GM10248 (cell line): Measurements from ENCODE around the gene AUNIP.
A peak's percentile ranks its signal among the peaks of the same experiment; 100 is the strongest.

Source experiments
- CTCF ChIA-PET: fragments of 300-600 bp; sonication (Branson Sonifier 250); formaldehyde crosslinking; extraction: SDS; loops from one replicate; lab custom pipeline; 2021; ENCODE audit warnings: antibody characterized with exemption; lab: Yijun Ruan, JAX
- POLR2A ChIA-PET: fragments of 350-650 bp; sonication (Branson Sonifier 250); formaldehyde crosslinking; extraction: SDS; loops from one replicate; lab custom pipeline; 2020; ENCODE audit warnings: antibody characterized with exemption; lab: Yijun Ruan, JAX
- DNase-seq: peaks from one replicate; pipeline ENCODE4 v3.0.0; 2012; ENCODE audit errors: extremely low spot score
- TF ChIP-seq, protein P1 (sequence below): IDR thresholded peaks from 2 replicates; pipeline ENCODE4 v1.5.1; 2012; ENCODE audit warnings: mild to moderate bottlenecking, low read depth; ENCODE audit errors: extremely low read depth, missing control alignments, control extremely low read depth

Gene AUNIP, protein sequence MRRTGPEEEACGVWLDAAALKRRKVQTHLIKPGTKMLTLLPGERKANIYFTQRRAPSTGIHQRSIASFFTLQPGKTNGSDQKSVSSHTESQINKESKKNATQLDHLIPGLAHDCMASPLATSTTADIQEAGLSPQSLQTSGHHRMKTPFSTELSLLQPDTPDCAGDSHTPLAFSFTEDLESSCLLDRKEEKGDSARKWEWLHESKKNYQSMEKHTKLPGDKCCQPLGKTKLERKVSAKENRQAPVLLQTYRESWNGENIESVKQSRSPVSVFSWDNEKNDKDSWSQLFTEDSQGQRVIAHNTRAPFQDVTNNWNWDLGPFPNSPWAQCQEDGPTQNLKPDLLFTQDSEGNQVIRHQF

DNA sequence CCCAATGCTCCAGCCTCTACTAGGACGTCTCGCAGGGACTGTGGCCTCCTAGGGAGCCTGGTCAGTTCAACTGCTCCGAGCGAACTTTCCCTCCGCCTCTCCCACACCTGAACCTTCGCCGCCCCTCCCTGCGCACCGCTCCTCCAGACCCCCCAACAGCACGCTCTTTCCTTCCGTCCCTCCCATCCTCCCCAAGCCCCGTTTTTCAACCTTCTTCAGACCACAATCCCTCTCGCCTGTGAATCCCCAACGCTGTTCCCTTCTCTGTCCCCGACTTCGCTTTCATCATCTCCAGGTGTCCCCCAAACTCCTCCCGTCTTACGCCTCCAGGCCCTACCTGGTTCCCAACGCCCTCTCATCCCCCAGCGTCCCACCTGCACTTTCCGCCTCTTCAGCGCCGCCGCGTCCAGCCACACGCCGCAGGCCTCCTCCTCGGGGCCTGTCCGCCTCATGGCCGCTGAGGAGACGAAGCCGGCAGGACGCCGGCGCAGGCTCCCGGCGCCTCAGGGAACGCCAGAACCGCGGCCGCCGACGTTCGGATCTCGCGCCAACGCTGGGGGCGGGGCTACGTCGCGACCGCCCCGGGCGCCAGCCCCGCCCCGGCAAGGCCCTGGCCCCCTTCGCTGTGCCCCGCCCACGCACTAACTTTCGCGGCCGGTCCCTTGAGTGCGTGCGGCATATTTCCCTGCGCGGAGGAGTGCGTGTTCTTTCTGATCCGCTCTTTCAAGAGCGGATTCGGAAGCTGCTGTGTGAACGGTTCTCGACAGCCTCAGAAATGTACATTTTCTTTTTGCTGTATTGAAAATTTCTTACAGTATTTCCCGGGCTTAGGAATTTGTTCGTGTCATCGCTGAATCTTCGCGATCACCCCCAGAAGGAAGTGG is at the start of gene AUNIP:
Gene AUNIP, minus strand, starts transcription at position 552 of the 884 bp plus-strand sequence. Its CDS starts 100 bp downstream, at position 452.
- POLR2A ChIA-PET = interaction anchor here (0.7 kb wide), 1 partner anchor 14 kb away, joined by 3 read pairs; no protein-coding TSS in a partner anchor
- CTCF ChIA-PET = interaction anchor here (1.0 kb wide), 1 partner anchor 17 kb away, joined by 3 read pairs; the partner anchor contains the start of gene PAQR7
- TF ChIP-seq, protein P1, sequence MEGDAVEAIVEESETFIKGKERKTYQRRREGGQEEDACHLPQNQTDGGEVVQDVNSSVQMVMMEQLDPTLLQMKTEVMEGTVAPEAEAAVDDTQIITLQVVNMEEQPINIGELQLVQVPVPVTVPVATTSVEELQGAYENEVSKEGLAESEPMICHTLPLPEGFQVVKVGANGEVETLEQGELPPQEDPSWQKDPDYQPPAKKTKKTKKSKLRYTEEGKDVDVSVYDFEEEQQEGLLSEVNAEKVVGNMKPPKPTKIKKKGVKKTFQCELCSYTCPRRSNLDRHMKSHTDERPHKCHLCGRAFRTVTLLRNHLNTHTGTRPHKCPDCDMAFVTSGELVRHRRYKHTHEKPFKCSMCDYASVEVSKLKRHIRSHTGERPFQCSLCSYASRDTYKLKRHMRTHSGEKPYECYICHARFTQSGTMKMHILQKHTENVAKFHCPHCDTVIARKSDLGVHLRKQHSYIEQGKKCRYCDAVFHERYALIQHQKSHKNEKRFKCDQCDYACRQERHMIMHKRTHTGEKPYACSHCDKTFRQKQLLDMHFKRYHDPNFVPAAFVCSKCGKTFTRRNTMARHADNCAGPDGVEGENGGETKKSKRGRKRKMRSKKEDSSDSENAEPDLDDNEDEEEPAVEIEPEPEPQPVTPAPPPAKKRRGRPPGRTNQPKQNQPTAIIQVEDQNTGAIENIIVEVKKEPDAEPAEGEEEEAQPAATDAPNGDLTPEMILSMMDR = no peak
- DNase-seq = peak; percentile 98

DNA sequence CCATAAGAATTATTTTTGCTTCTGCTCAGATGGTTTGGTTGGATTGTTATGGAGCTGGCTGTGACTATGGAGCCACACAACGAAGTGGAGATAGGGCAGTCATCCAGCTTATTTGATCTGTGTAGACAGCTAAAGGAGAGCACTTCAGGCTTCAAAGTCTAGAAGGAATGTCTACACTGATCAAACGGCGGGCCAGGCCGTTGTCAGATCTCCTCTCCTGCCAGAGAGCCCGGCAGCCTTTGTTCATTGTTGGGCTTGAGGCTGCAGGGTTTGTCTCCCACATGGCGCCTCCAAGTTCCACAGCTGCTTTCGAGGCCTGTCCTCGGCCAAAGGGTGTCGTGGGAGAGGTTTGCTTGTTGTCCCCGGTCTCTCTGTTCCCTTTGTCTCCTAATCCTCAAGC is 49.8 kb upstream of the AUNIP start:
- CTCF ChIA-PET = interaction anchor here (1.3 to 3.2 kb wide), 3 partner anchors 11 to 88 kb away, joined by 3 to 19 read pairs (median 3); partner anchors contain the start of gene PAFAH2
- POLR2A ChIA-PET = no interaction called here
- no peak for DNase-seq
- TF ChIP-seq, protein P1 = no peak

DNA sequence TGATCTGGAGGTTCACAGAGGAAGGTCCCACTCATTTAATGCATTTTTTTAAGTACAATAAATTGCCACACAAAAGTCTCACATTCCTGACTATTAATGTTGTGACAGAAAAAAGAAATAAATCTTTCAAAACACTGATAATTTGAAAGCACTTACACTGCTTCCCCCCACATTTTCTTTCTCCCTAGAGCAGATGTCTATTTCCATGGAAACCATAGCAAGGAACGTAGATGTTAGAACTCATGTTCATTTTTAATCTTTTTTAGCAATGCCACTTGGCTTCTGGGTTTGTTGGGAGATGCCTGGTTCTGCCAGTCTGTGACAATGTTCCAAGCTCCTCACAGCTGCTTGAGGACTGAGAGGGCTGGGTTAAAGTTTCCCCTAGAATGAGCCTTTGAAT is 48.9 kb upstream of the AUNIP start:
- POLR2A ChIA-PET = no interaction called here
- CTCF ChIA-PET = interaction anchor here (1.3 to 3.2 kb wide), 2 partner anchors 12 to 89 kb away, joined by 3 to 19 read pairs; partner anchors contain the start of gene PAFAH2
- TF ChIP-seq, protein P1 = no peak
- no peak for DNase-seq

DNA sequence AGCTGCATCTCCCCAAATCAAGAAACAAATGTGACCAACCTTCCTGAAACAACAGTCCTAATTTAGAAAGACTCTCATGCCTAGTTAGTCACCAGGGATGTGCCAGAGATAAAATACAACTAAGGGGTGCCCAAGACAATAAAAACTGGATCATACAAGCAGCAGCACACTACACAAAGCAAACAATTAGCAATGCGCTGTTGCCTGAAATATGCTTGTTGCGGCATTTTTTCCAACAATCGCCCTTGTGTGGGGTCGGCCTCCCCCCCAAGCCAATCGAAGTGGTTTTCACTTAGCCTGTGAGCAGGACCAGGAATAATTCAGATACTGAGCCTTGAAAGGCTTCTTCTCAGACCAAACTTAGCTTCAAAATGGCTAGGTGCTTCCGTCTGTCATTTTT is 48.3 kb upstream of the AUNIP start:
- TF ChIP-seq, protein P1 = no peak
- ChIA-PET POLR2A (no interaction called here), CTCF (interaction anchor here (1.2 to 3.2 kb wide), 2 partner anchors 12 to 90 kb away, joined by 3 to 19 read pairs; partner anchors contain the start of gene PAFAH2)
- no peak for DNase-seq

DNA sequence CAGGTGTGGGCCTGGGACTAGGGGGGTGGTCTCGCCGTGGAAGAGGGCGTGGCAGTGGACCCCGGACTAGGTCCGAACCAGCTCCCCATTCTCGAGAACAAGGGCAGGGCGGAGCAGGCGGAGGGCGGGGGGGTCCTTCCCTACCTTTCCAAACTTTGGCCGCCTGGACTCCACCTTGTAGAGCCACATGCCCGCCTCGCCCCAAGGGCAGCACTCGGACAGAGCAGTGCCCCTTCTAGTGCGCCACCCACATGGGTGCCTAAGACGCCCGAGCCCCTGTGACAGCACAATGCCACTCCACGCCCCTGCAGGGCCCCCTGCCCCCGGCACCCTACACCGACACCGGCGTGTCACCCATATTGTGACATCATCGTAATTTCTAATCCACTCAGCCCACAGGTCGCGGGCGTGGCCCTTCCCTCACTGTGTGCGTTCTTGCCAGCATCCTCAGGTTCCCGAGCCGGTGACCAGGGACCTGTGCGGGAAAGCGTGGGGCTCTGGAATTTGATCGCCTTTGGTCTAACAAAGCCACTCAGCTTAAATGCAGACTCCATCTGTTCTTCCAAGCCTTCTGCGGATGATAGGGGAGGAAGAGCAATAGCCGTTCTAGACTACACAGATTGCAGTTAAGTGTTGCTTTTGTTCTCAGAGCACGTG is 47.5 kb upstream of the AUNIP start:
- ChIA-PET POLR2A (no interaction called here), CTCF (interaction anchor here (1.2 to 3.2 kb wide), 2 partner anchors 11 to 91 kb away, joined by 3 to 19 read pairs; partner anchors contain the start of gene PAFAH2)
- TF ChIP-seq, protein P1 = no peak
- peak; percentile 24 for DNase-seq
